ENCODE data around the gene LAMTOR2.

LAMTOR2 gene

DNA sequence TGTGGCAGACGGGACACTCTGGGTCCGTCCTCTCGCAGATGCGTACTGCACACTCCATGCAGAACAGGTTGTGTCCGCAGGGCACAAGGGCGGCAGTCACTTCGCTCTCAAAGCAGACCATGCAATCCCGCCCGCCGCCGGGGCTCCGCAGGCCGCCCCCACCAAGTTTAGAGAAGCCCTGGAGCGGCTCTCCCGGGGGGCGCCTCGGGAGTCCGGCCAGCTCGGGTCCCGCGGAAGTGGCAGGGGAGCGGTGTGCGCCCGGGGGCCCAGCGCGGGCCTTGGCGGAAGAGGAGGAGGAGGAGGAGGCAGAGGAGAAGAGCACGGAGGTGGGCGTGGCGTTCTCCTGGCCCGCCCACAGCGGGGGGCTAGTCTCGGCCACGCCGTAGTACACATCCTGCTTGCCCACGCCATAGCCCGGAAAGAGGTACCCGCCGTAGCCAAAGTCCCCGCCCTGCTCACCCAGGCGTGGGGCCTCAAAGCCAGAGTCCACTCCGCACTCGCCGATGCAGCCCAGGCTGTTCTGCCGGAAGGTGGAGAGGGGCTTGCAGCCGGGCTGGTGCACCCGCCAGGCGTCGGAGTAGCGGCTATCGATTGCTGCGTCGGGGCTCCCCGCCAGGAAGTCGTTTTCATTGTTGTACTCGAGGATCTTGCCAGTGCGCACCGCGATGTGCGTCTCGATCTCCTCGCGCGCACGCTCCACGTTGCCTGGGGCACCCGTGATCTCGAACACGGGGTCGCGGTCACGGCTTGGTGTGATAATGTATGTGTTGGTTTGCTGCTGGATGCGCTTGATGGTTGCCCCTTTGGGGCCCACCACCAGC, 22.2 kb downstream of the LAMTOR2 start:
- no peak for DNase-seq

DNA sequence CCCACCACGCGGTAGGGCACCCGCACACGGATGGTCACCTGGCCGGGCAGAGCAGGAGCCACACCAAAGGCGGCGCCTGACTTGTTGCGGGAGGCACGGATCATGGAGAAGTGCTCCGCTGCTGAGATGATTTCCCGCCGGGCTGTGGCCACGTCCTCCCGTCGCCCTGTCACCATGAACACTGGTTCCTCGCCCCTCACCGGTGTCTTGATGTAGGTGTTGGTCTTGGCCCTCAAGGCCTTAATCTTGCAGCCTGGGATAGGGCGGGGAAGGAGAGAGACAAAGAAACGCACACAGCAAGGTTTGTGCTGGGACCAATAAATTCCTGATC, 22.8 kb downstream of the LAMTOR2 start:
- DNase-seq: no peak

DNA sequence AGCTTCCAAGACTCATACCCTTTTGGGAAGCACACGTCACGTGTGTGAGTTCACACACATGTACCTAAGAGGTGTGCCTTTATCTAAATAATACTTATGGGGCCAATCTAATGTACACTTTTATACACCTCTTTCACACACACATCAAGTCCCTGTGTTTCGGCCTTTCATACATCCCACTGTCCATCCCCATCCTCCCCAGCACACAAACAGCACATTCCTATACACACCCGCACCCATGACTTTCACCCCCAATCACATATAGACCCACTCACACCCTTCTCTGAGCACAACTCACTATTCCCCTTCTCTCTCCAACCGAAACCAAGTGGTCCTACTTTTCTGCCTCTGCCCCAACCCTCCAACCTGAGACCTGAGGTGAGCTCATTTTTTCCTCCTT, 24.1 kb downstream of the LAMTOR2 start:
- no peak for DNase-seq

DNA sequence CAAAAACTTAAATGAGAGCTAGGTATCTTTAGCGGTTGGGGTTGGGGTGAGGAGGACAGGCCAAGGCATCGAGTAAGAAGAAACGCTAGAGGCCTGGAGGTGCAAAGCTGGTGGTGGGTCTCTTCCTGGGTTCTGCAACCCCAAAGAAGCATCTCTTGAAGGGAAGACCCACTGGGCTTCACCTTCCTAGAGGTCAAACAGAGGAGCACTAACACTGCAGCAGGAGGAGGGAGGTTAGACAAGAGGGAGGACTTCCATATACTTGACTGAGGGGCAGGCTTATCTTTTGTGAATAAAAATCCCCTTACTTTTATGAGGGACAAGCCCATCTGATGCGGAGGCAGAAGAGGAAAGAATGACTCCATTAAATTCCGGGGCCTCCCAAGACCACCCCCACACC, 25.2 kb downstream of the LAMTOR2 start:
- no peak for DNase-seq

DNA sequence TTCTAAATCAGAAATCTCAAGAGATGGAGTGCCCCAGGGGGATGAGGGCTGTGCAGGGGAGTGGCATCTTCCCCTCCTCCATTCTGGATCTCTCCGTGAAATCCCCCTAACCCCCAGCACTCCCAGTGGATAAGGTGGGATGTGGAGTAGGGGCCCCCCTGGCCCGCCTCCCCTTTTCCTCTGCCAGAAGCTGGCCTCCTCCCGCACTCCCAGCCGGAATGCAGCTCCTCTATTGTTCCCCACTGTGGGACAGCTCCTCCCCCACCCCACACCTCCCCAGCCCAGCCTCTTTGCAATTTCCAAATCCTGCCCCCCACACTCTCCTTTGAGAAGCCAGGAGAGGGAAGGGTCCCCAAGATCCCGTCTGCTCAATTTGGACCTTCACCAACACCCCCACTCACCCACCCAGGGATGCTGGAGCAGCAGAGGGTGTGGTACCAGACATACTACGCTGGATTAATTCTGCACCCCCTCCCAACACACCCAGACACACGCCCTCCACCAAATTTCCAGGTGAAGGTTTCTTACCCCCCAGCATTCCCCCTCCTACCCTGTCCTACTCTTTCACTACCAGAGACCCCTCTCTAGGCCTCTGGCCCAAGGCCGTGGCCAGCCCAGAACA, 25.8 kb downstream of the LAMTOR2 start:
- DNase-seq: no peak

DNA sequence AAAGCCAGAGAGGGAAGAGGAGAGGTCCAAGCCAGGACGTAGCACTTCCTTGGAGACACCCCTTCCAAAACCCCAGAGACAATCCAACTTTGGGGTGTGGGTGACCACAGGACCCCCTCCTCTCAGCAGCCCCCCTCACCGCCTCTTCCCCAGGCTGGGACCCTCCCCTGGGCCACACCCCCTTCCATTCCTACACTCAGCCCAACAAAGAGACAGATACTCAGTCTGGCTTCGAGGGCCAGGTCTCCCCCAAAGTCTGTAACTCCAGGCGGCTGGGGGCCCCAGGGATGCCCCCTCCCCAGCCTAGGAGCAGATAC, 26.2 kb downstream of the LAMTOR2 start:
- DNase-seq: no peak

DNA sequence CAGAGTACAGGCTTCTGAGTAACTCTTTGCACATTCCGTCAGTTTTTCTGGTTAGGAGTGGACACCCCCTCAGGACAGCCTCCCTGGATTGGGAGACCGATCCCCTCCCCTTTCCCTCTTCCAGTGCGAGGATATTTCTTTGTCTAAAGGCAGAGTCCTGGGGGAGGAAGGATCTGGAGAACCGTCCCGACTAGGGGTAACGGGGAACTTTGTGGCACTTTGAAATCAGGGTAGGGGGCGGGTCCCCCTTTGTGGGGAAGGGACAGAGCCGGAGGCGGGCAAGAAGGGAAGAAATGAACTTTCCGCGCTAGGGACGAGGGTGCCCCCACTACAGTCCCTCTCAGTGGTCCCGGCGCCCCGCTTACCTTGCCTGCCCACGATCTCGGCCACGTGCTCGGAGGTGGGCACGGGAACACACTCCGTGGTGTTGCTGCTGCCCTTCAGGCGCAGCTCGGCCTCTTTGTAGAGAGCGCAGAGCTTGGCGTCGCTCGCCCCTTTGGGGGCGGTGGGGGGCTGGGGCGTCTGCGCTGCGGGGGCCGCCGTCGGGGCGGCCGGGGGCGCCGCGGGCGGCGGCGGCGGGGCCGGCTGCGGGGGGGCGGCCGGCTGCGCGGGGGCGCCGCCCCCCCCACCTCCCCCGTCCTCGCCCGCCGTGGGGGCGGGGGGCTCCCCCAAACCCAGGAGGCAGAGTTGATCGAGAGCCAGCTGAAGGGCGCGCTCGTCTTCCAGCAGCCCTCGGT, 26.8 kb downstream of the LAMTOR2 start:
- peak; percentile 27 for DNase-seq

DNA sequence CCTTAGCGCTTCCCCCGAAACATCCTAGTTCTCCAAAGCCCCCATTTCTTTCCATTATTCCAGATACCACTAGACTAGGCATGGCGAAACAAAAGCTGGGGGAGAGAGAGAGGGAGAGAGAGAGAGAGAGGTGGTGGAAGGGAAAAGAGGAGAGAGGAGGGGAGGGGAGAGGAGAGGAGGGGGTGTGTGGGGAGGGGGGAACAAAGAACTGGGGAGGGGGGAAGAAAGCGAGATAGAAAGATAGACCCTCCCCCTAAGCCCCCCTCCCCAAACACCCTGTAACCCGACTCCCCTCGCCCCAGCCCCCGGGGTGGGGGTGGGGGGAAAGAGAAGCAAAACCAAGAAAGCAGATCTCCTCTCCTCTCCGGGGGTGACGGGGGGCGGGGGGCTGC, 27.3 kb downstream of the LAMTOR2 start:
- peak; percentile 30 for DNase-seq

DNA sequence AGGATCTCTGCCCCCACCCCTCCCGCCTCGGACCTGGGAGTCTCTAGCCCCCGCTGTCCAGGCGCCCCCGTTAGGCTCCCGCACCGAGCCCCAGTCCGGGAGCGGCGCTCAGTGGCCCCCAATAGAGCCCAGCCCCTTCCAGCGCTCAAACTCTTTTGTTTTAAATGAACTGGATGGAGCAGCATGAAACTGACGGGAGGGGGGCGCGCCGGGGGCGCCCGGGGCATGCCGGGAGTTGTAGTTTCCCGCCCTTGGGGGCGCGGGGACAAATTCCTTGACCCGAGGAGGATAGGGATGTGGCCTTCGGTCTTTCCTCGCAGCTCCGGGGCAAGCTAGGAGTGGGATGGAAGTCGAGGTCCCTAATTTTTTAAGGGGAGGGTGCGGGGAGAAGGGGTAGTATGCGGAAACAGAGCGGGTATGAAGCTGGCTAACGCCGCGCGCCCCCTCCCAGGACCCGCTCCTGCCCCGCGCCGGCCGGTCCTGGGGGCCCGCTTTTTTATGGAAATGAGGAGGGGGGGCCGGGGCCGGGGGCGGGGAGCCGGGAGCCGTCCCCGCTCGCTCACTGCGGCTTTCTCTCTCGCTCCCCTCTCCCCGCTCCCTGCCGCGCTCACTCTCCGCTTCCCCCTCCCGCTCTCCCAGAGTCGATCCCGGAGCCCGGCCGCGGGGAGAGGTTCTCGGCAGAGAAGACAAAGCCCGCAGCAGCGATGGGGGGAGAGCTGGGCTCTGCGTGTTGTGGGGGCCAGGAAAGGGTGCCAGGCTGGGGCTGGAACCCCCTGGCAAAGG, 27.9 kb downstream of the LAMTOR2 start, which contains the start of gene MEX3A:
MEX3A (minus strand) TSS at position 157 of the 783 bp plus-strand sequence. CDS start 467 bp downstream, outside the sequence.
- peak; percentile 85 for DNase-seq

DNA sequence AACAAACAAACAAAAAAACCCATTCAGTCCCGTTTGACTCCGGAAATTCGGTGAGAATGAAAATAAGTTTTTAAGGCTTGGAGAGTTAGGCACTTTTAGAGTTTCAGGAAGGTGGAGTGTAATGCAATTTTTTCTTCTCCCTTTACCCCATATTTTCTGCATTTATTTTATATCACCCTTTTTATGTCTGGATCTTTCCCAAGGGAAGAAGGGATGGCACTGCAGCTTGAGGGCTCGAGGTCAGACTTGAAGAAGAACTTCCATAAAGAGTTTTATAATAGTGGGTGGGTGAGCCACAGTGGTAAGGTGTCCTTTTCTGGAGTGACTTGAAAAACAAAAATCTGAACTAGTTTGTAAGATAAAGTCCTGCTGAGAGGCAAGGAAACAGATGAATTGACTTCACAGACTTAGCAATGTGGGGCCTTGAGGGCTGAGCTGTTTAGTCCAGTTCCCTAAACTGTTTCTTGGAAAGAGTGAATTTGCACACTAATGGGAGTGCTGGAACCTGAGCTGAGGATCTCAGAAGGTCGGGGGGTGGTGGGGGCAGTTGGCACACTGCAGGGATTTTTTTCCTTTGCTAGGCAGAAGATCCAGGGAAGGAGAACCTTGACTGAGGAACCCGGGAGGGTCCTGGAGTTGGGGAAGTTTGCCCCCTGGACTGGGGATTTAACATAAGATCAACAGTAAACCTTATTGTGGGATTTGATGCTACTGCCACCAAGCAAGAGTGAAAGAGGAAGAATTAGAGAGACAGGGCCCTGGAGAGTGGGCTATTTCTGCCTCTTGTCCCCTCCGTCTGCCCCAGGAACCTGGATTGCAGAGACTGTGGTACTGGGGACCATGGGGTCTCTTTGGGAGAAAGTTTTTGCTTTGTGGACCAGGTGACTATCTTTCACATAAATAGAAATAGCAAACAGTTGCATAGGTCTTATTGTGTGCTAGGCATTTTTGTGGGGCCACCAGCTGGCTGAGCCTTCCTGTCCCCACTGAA, 29.5 kb downstream of the LAMTOR2 start:
- DNase-seq: no peak

DNA sequence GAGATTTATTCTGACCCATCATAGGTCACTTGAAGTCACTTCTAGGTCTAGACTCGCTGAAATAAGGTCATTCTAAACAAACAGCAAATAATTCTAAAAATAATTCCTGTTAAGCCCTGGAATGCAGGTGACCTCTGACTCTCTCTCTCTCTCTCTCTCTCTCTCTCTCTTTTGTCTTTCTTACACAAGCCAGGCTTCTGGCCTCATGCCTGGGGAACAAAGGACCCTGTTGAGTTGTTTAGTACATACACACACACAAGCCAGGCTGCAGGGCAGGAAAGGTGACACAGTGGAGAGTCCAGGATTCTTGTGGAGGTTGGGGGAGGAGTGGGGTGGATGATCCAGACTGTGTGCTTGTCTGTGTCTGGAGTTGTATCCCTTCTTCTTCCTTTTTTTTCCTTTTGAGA, 31.7 kb downstream of the LAMTOR2 start:
- no peak for DNase-seq

DNA sequence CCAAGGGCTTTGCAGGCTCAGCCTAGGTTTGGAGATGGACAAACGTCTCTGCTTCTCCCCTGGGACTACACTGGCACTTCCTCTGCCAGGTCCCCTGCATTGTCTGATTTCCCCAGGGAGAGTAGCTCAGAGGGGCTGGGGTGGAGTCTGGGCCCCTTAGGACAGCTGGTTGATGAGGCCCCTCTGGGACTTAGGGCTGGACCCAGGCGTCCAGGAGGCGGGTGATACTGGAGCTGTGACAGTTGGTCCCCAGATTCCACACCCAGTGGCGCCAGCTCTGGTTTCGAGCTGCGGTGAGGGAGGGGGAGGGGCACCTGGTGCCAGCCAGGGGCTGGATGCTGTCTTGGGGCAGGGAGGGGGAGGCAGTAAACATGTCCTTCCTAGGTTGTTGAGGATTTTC, 35.1 kb downstream of the LAMTOR2 start:
- peak; percentile 92 for DNase-seq

DNA sequence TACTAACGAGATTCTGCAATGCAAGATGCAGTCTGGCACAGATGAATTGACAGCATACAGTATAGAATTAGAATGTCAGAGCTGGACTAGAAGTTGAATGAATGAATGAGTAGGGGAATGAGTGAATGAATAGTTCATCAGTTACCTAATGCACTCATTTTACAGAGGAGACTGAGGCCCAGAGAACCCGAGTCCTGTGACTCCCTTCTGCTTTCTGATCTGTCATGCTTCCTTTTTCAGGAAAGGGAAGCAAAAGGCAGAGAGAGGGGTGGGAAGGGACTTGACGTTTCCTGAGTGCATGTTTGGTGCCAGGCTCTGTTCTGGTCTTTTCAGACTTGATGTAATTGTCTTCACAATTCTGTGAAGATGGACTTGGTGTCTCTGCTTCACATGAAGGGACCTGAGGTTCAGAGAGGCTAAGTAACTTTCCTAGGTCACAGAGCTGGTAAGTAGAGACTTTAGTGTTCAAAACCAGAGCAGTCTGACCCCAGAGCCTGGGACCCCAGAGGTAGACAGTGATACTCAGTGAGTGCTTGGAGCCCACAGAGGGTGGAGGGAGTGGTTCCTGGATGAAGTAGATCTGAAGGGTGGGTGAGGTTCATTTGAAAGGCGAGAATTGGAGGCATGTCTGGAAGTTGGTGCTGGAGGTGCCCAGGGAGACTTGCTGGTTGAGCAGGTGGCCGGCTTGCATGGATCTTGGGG, 35.7 kb downstream of the LAMTOR2 start:
- DNase-seq: peak; percentile 69

DNA sequence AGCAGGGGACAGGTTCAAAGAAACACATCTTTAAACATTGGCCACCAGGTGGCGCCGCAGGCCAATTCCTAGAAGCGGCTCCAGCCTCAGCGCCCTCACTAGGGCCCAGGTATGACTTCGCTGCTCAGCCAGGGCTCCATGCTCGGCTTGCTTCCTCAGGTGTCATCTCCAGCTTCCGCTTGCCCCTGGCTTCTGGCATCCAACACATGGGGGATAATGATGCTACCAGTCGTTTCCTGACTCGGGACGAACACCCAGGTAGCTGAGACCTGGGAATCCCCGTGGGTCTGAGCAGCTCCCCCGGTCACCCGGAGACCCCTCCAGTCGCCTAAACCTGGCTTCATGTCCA, 36.2 kb downstream of the LAMTOR2 start:
- DNase-seq: peak; percentile 91

DNA sequence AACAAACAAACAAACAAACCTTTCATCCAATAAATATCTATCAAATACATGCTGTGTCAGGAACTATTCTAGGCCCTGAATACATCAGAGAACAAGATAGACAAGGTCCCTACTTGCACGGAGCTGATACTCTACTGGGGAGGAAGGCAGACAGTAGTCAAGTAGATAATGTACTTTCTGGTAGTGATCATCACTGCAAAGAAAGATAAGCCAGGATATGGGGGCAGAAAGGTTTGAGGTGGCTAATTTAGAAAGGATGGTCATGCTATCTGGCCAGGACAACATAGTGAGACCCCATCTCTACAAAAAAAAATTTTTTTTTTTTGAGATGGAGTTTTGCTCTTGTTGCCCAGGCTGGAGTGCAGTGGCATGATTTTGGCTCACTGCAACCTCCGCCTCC, 37.0 kb downstream of the LAMTOR2 start:
- DNase-seq: no peak

DNA sequence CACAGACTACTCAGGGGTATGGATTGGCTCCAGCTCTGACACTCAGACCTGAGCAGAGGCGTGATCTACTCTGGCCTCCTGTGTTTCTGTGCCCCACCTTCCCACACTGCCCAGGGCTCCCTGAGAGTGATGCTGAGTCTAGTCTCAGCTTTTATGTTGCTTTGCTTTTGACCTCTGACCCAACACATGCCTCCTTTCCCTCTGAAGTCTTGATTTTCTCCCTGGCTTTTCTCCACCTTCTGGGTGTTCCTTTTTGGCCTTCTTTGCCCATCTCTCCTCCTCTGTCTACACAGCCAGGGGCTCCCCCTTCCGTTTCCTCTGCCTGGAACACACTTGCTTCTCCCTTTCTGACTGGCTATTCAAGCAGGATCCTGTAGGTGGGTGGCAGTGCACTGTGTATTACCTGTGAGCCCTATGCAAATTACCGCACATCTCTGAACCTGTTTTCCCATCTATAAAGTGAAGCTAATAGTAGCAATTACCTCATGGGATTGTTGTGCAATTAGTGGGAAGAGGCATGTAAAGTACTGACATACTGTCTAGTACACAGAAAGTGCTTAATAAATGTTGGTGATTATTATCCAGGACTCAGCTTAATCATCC, 41.4 kb downstream of the LAMTOR2 start:
- no peak for DNase-seq

DNA sequence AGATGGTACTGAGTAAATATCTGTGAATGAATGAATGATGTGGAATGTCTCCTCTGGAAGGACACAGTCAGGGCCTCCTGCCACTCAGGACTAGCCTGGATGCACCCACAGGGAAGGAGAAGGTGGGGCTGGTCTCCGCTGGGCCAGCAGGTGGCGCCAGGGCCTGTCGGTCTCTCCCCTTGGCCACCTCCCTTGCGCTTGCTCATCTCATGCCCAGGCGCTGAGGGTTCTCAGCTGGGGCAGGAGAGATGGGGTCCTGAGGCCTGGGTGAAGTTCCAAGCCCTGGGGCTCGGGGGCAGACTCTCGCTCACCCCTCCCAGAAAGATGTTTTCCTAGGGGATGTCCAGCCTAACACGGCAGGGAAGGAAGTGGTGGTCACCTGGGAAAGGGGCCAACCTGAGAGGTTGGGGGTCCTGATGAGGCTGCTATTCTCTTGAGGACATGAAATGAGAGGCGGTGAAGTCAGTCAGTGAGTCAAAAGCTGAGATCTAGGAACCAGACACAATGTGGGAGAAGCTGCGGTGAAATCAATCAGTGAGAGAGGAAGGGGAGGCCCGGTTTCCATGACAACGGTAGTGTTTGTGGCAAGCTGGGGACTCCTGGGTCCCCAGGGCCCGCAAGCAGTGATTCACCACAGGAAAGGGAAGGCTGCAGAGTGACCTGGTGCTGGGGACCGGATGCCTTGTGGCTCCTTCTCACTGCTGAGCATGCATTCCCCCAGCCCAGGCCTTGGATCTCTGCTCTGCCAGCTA, 42.2 kb downstream of the LAMTOR2 start:
- peak; percentile 33 for DNase-seq

DNA sequence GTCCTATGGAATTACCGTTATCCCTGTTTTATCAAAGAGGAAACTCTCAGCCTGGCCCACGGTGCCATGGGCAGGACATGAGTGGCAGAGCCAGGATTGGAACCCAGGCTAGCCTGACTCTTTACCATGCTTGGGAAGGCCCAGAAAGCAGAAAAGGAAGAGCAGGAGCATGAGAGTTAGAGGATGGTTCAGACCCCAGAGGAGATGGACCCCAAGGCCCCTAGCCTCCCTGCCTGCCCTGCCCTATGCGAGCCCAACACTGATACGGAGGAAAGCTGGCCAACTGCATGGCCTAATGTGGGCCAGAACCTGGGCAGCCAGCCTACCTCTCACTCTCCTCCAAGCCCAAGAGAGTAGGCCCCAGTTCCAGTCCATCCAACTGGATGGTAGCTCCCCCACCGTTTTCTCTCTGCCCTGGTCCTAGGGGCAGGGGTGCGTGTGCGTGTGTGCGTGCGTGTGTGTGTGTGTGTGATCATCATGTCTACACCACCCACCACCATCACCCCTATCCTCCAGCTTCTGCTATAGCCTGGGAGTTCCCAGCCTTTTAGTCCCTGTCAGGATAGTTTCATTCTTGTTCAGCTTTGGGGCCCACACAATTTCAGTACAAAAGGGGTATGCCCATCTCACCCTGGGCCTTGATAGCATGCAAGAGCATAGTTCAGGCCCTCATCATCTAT, 43.1 kb downstream of the LAMTOR2 start:
- no peak for DNase-seq

DNA sequence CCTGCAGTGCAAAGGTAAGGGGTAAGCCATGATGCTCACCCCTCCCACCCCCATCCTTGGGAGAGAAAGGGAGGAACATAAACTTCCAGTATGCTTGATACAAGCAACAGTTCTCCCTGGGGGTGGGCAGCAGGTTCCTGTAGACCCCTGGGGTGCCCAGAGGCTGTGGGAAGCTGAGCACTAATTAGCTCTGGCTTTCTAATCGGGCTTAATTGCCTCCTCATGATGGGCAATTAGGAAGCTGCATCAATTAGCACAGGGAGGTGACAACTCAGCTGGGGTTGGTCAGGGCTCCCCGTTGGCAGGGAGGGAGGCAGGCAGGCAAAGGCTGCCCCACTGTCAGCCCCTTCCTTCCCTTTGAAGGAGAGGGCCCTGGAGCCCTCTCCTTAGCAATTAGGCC, 44.2 kb downstream of the LAMTOR2 start:
- DNase-seq: no peak

DNA sequence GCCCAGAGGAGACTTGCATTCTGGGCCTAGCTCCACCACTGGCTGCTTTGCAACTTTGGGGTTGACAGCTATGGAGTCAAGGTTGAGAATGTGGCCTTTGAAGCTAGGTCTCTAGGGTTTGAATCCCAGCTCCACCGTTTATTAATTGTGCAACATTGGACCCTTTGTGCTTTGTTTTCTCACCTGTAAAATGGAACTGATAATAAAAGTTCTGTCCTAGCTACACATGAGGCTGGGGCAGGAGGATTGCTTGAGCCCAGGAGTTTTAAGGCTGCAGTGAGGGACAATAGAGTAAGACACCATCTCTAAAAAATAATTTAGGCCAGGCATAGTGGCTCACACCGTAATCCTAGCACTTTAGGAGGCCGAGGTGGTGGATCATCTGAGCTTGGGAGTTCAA, 44.7 kb downstream of the LAMTOR2 start:
- DNase-seq: no peak

Measured in NCI-H2171 treated with DMSO at 0.1 percent for 48 hours (cell line).